Heart left ventricle (tissue), 13 donors: ENCODE measurements around the gene SRGAP2B.
"Not testable (repeated sequence)": the region's sequence is repeated elsewhere in the genome, so short reads cannot be mapped to it uniquely, and the experiment has no call there.

Experiments used
- CTCF ChIP-seq, 12 donors: fragments of 200-600 bp; sonication (generic) in 4 of 12; IDR thresholded peaks; one replicate each; pipeline versions ENCODE4 v1.5.0 to v1.8.0; 2018 to 2022; ENCODE audit warnings: antibody characterized with exemption in 12 of 12, mild to moderate bottlenecking in 5 of 12
- POLR2A ChIP-seq, 2 donors: fragments of 450-650 bp; IDR thresholded peaks; one replicate each; pipeline ENCODE4 v1.6.1; 2017; ENCODE audit warnings: antibody characterized with exemption in 2 of 2, mild to moderate bottlenecking in 2 of 2, moderate library complexity in 2 of 2
- donor health status: ischemic (EF 13 %, LVEDD 7.1; RV severe dilation, severe dysfunction).
- donor health status: DM: no; HTN: yes; CAD: no.
- donor health status: DM: no; HTN: no; CAD: no.
- donor health status: ischemic (EF 25% LVEDD 6.9; RV normal size, moderate dysfunction).
- donor health status: ischemic (EF 25% LVEDD 5.7; RV mildly dilated, moderate dysfunction).
- donor health status: ischemic (EF 35%, LVEDD 5.7; RV mildly dilated, moderate dysfunction).
- donor health status: nonischemic (EF 11% LVEDD 7.7; RV severe dilation, severe dysfunction).
- donor health status: DM: yes; HTN: yes; CAD: no.
- donor health status: PGD.
- donor health status: ischemic (EF 29% LVEDD 5.4; RV normal size, mild dysfunction).
- donor health status: nonischemic (EF 23%, LVEDD 6.1; RV moderate dilation, normal function).

GRCh38 chr1:144882343-144882742, 212.8 kb downstream of the SRGAP2B start:
- not testable (repeated sequence) for TF ChIP-seq CTCF, POLR2A (IDR thresholded peaks at IDR 0.05)
